Neural crest cell (in vitro differentiated cells): ENCODE data around the gene SH3PXD2B. TPM values are rescaled to one million over a fixed set of nuclear protein-coding genes. Genes with fewer than 3 reads are reported as not detected.
A peak's percentile ranks its signal among the peaks of the same experiment; 100 is the strongest.

Source experiments
- DNase-seq: peaks from one replicate; pipeline ENCODE4 v3.0.0; 2021; ENCODE audit warnings: low read depth, mixed read lengths, low spot score
- H3K27ac Mint-ChIP-seq: one replicate; pipeline ENCODE4 v1.8.0; 2021; ENCODE audit warnings: mild to moderate bottlenecking, mixed read lengths; ENCODE audit not compliant: unreplicated experiment
- H3K27me3 Mint-ChIP-seq: 2 replicates; pipeline ENCODE4 v1.8.0; 2021; ENCODE audit warnings: low read depth, mild to moderate bottlenecking, mixed read lengths
- H3K36me3 Mint-ChIP-seq: 2 replicates; pipeline ENCODE4 v1.8.0; 2021; ENCODE audit warnings: low read depth, mild to moderate bottlenecking, mixed read lengths
- H3K4me1 Mint-ChIP-seq: 2 replicates; pipeline ENCODE4 v1.8.0; 2021; ENCODE audit warnings: mixed read lengths
- H3K4me3 Mint-ChIP-seq: one replicate; pipeline ENCODE4 v1.8.0; 2021; ENCODE audit warnings: mild to moderate bottlenecking, mixed read lengths
- H3K9me3 Mint-ChIP-seq: 2 replicates; pipeline ENCODE4 v1.8.0; 2021; ENCODE audit warnings: mixed read lengths
- total RNA-seq: library from RNA; stranded (reverse); gene quantifications from 2 replicates; pipeline ENCODE4 v1.2.1, GENCODE V29; 2021
- TF ChIP-seq, protein P1 (sequence below): fragments of 200-600 bp; sonication (generic); conservative IDR thresholded peaks from 2 replicates; pipeline ENCODE4 v1.5.0; 2021; ENCODE audit warnings: antibody characterized with exemption, mild to moderate bottlenecking

Gene SH3PXD2B
- total RNA-seq, 1 donor from 2014 or later = 86.1 TPM

GRCh38 chr5:172365948-172366608 is 88.2 kb downstream of the SH3PXD2B start:
- peaks cover 8% of the 10 kb centered on the region for H3K9me3 Mint-ChIP-seq

GRCh38 chr5:172364773-172365172 is 89.6 kb downstream of the SH3PXD2B start:
- H3K27me3 Mint-ChIP-seq = no peaks in the 10 kb centered on the region
- peaks cover 43% of the 10 kb centered on the region for H3K36me3 Mint-ChIP-seq

More at GRCh38 chr5:172365948-172366608, 88.2 kb downstream of the SH3PXD2B start:
- Mint-ChIP-seq H3K27ac (no peak overlapping the region), H3K27me3 (no peaks in the 10 kb centered on the region), H3K4me1 (peaks cover 18% of the 10 kb centered on the region), H3K4me3 (no peak overlapping the region), H3K36me3 (peaks cover 53% of the 10 kb centered on the region)
- TF ChIP-seq, protein P1, sequence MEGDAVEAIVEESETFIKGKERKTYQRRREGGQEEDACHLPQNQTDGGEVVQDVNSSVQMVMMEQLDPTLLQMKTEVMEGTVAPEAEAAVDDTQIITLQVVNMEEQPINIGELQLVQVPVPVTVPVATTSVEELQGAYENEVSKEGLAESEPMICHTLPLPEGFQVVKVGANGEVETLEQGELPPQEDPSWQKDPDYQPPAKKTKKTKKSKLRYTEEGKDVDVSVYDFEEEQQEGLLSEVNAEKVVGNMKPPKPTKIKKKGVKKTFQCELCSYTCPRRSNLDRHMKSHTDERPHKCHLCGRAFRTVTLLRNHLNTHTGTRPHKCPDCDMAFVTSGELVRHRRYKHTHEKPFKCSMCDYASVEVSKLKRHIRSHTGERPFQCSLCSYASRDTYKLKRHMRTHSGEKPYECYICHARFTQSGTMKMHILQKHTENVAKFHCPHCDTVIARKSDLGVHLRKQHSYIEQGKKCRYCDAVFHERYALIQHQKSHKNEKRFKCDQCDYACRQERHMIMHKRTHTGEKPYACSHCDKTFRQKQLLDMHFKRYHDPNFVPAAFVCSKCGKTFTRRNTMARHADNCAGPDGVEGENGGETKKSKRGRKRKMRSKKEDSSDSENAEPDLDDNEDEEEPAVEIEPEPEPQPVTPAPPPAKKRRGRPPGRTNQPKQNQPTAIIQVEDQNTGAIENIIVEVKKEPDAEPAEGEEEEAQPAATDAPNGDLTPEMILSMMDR = no peak
- no peak for DNase-seq

DNA sequence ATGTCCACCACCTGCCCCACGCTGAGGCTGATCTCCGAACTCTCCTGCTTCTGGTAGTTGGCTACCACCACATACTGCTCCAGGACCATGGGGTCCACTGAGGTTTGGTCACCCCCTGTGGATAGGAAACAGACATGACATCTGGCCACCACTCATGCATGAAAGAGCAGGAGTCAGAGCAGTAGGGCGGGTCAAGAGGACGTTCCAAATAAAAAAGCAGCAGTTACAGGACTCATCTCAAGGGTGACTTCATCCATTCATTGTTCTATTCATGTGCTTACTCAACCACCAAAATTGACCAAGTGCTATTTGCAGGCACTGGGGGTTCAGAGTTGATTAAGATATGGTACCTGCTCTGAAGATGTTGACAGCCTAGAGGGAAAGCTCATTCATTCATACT is 91.6 kb downstream of the SH3PXD2B start:
- no peaks in the 10 kb centered on the region for H3K27me3 Mint-ChIP-seq
- peaks cover 5% of the 10 kb centered on the region for H3K9me3 Mint-ChIP-seq
- TF ChIP-seq, protein P1 = no peak
- H3K36me3 Mint-ChIP-seq = peaks cover 46% of the 10 kb centered on the region
- H3K27ac Mint-ChIP-seq = no peak overlapping the region
- H3K4me1 Mint-ChIP-seq = peaks cover 18% of the 10 kb centered on the region
- no peak for DNase-seq
- no peak overlapping the region for H3K4me3 Mint-ChIP-seq

More at GRCh38 chr5:172364773-172365172, 89.6 kb downstream of the SH3PXD2B start:
- peaks cover 5% of the 10 kb centered on the region for H3K9me3 Mint-ChIP-seq
- peaks cover 18% of the 10 kb centered on the region for H3K4me1 Mint-ChIP-seq
- peak overlapping the region; percentile 12 for H3K27ac Mint-ChIP-seq
- TF ChIP-seq, protein P1 = no peak
- peak overlapping the region; percentile 47 for H3K4me3 Mint-ChIP-seq
- DNase-seq = peak; percentile 14

- H3K27me3 Mint-ChIP-seq = no peaks in the 10 kb centered on the region
- no peak overlapping the region for H3K4me3 Mint-ChIP-seq
- DNase-seq = no peak
- peaks cover 5% of the 10 kb centered on the region for H3K9me3 Mint-ChIP-seq
- H3K4me1 Mint-ChIP-seq = peaks cover 18% of the 10 kb centered on the region
- H3K36me3 Mint-ChIP-seq = peaks cover 50% of the 10 kb centered on the region
- TF ChIP-seq, protein P1 = no peak
- H3K27ac Mint-ChIP-seq = no peak overlapping the region
Observed at GRCh38 chr5:172361566-172362238, 92.6 kb downstream of the SH3PXD2B start.

DNA sequence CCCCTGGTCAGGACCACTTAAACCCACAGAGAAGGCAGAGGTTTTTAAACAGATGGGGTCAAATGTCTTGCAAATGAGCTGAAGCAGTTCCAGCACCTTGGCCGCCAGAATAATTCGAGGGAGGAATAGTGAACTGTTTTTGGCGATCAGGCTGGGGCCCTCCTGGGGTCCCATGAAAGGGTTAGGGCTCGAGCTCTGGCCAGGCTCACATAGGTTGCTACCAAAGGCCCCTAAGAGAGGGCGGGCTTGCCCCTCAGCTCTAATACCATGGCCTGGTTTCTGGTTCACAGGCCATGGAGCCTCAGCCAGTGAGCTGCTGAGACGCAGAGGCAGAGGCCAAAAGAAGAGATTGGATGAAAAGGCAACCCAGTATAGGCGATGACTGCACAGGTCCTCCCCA is 96.0 kb downstream of the SH3PXD2B start:
- TF ChIP-seq, protein P1 = no peak
- H3K4me3 Mint-ChIP-seq = no peak overlapping the region
- H3K36me3 Mint-ChIP-seq = peaks cover 46% of the 10 kb centered on the region
- H3K27me3 Mint-ChIP-seq = no peaks in the 10 kb centered on the region
- no peak for DNase-seq
- H3K9me3 Mint-ChIP-seq = no peaks in the 10 kb centered on the region
- peaks cover 5% of the 10 kb centered on the region for H3K4me1 Mint-ChIP-seq
- no peak overlapping the region for H3K27ac Mint-ChIP-seq
